Measurements from ENCODE around the gene TEX2.

- no peak for TF ChIP-seq CTCF (IDR thresholded peaks at IDR 0.05; ENCODE audit: insufficient read depth, low read length, poor library complexity, severe bottlenecking)
- TF ChIP-seq EZH2phosphoT487 (conservative IDR thresholded peaks at IDR 0.05; ENCODE audit: low read length), result no peak
Observed at GRCh38 chr17:64242633-64243032, 20.4 kb downstream of the TEX2 start.

Measured in SU-DHL-6 (cell line).